GM19438 (cell line): Measurements from ENCODE around the gene CNTN5.

Source experiments
- ATAC-seq: cut with Tn5 transposase; IDR thresholded peaks from one replicate; pipeline ENCODE4 v1.9.1; 2021; ENCODE audit warnings: low read depth; ENCODE audit not compliant: unreplicated experiment

CNTN5 gene

DNA sequence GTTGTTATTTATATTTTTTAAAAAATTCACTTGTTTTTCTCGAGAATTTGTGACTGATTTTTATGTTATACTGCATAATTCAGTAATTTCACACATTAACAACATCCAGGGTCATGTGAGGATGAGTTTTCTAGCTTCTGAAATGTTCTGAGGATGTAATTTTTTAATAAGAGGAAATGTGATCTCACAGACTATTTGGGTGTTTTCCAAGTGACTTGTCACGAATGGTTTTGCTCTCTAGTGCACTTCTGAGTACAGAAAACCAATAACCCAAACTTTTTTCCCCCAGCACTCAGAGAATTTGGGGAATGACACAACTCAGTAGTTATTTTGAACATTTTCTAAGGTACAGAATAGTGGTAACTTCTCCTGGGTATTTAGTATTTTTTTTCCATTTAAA lies 845.2 kb downstream of the CNTN5 start:
- no peak for ATAC-seq

DNA sequence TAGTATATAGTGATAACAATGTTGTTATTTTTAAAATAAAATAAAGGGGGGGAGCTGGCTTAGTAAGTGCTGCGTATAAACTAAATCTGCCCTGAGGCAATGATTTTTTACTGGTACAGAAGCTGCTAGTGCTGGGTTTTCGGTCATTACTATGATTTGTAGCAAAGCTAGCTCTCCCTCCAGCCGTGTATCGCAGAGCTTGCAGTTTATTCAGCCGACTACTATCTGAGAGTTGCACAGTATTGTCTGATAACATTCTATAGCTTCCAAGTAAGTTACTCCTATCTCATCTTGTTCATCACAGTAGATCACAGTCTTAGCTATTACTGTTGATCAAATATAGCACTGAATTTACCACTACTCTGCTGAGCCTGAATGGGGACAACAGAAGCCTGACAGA lies 860.9 kb downstream of the CNTN5 start:
- no peak for ATAC-seq

DNA sequence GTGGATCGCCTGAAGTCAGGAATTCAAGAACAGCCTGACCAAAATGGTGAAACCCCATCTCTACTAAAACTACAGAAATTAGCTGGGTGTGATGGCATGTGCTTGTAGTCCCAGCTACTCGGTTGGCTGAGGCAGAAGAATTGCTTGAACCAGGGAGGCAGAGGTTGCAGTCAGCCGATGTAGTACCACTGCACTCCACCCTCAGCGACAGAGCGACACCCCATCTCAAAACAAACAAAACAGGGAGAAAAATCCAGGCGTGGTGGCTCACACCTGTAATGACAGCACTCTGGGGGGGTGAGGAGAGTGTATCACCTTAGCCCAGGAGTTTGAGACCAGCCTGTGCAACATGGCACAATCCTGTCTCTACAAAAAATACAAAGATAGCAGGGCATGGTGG lies 864.0 kb downstream of the CNTN5 start:
- ATAC-seq, result no peak

DNA sequence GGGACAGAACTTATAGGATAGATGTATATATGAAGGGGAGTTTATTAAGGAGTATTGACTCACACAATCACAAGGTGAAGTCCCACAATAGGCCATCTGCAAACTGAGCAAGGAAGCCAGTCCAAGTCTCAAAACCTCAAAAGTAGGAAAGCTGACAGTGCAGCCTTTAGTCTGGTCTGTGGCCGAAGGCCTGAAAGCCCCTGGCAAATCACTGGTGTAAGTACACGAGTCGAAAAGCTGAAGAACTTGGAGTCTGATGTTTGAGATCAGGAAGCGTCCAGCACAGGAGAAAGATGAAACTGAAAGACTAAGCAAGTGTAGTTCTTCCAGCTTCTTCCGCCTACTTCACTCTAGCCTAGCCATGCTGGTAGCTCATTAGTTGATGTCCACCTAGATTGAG lies 866.7 kb downstream of the CNTN5 start:
- no peak for ATAC-seq

DNA sequence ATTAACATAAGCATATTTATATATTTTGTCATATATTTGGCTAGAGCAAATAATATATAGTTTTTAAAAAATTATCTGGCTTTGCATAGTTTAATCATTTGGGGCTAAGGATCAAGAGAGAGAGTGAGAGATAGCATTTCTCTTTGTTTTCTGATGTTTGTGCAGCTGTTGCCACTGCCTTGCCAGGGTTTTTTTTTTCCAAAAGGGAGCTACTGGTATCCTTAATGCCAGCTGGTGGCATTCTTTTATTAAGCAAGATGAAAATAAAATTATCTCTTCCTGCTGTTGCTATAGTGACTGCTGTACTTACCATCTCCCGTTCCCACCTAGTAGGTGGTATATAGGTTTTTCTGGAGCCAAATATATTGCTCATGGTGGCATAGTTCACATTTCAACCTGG lies 873.1 kb downstream of the CNTN5 start:
- ATAC-seq, result no peak

DNA sequence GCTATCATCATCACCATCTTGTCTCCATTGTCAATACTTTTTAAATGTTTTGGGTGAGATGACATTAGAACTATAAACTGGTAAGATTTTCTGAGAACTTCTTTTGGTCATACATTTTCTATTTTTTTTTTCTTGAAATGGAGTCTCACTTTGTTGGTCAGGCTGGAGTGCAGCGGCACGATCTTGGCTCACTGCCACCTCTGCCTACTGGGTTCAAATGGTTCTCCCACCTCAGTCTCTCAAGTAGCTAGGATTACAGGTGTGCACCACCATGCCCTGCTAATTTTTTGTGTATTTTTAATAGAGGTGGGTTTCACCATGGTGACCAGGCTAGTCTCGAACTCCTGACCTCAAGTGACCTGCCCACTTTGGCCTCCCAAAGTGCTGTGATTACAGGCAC lies 880.4 kb downstream of the CNTN5 start:
- ATAC-seq, result no peak

DNA sequence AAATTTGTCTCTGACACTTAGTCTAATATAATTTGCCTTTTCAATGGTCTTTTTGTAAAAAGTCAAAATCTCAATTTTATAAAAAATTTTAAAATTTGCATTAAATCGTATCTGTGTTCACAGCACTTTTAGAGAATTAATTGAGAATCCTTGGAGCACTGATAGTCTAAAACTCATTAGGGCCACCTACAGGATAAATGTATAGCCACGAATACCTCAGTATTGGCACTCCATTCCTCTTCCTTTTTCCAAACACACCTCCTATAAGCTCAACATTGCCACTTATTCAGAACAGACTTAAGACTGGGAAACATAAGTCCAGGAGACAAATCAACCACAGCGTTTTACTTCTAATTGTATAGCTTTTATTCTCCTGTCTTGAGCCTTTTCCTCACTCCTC lies 890.4 kb downstream of the CNTN5 start:
- no peak for ATAC-seq

DNA sequence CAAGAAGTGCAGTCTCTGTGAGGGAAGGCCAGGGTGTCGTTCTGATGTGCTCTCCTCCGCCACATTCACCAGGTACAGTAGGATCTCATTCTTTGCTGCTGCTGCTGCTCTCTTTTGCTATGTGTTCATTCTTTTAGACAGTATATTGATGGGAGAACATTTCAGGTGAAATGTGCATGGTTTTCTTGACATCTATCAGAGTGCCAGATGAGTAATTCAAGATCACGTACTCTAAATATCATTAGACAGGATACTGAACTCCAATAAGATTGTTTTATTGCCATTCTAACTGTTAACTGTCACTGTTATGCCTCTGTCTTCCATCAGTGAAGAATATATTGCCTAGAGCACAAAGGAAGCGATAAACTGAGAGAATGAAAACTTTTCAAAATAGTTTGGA lies 895.3 kb downstream of the CNTN5 start:
- ATAC-seq, result no peak

DNA sequence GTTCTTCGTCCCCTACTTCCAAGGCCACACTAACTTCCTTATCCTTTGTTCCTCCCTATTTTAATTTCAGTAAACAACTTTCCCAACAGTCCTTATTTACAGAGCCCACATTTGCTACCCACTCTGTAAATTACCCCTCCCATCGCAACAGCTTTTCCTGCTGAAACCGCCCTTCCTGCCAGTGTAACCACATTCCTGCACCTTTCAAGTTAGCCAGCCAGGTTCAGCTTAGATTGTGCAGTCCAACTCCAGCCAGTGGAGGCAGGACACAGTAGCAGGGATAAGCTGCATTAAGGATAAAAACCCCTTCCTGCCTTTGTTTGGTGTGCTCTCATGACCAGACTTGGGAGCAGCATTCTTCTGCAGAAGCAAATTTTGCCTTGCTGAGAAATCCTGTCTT lies 898.0 kb downstream of the CNTN5 start:
- ATAC-seq, result no peak

DNA sequence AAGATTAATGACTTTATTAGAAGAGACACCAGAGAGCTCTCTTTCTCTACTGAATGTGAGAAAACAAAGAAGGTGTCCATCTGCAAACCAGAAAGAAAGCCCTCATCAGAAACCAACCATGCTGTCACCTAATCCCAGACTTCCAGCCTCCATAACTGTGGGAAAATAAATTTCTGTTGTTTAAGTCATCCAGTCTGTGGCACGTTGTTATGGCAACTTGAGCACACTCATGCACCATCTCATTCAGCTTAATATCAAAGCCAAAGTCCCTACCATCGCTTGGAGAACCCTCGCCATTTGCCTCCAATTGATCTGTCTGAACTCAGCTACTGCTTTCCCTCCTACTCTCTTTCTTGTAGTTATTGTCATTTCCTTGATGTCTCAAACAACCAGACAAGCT lies 900.2 kb downstream of the CNTN5 start:
- ATAC-seq, result no peak

DNA sequence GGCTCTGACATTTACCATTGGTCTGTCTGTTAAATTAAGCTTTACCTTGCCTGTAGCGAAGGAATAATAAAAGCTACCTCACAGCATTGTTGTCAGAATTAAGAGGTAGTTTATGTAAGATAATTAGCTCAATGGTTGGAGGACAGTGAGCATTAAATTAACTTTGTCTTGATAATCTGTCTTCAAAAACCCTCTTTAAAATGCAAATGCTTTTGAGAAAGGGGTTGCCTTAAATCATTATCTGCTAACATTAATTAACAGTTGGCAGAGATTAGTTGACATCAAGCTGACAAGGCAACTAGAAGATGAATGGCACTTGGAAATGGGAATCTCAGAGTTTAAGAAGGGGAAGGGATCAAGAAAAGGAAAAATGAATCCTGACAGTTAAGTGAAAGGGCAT lies 905.2 kb downstream of the CNTN5 start:
- no peak for ATAC-seq

DNA sequence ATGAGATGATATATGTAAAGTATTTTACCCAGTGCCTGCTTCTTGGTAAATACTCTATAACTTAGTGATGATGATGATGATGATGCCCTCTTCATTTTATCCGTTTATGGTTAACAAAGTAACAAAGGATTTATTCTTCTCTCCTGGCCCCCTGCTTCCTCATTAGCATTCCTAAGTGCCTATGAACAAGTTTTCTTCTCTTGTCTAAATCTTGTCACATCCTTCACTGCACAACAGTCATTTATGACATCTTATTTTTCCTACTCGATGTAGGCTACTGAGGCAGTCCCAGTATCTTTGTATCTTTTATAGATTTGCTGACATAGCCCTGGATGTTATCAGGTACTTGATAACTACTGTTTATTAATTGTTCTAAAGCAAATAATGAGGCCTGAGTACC lies 911.9 kb downstream of the CNTN5 start:
- ATAC-seq, result no peak

DNA sequence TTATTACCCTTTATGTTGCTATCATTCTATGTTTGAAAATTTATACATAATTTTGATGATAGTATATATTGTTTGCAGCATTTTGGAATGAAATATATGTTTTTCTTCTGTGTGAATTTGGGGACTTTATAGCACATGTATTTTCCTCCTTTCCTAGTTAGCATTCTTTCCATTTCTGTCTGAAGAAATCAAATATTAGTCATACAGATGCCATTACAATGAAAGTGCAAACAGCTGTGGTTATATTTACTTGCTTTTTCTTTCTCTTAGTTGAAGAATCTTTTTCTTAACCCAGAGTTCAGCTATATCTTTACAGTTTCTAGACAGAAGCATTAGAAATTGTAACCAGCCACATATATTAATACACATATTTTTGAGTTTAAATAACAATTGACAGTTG lies 913.3 kb downstream of the CNTN5 start:
- no peak for ATAC-seq

DNA sequence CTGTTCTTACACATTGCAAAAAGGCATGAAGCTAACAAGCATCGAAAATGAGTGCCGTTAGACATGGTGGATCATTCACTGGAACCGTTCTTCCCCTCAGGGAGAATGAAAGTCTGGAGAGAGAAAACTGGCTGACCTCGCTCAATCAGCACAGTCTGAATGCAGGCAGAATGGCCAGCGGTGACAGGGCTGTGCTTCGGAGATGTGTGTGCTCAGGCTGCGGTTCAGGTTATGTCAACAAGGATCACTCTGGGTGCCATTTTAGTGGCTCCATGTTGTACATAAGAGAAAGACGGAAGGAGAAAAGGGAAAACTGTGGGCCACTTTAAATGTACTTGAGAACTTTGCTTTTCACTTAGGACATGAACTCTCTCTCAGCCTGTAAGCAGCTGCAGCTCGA lies 916.6 kb downstream of the CNTN5 start:
- no peak for ATAC-seq

DNA sequence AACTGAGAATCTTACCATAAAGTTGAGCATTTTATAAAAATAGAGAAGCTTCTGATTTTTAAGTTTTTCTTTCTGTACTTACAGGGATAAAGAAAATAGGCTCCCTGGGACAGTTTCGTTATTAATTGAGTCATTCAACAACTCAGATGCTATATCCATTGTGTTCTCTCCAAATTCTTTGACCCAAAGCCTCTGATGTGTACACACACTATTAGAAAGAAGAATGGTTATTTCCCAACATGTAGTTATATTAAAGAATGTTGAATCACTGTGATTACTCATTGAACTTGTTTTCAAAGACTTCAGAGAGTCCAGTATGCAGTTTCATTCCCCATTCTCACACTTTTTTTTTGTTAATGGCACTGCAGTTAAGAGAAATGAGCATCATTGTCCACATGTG lies 932.1 kb downstream of the CNTN5 start:
- no peak for ATAC-seq

DNA sequence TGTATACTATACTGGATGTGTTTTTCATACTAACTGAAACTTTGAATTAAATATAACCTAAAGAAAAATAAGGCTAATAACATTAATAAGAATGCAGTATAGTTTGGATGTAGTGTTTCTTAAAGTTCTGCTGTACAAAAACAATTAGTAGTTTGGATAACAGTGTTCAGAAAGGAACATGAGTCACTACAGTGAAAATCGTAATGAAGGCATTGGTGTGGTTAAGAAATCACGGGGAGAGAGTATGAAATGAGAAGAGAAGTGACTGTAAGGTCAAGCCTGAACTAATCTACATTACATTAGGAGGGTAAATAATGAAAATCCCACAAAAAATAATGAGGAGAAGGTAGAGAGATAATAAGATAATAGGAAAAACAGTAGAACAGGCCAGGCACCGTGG lies 939.8 kb downstream of the CNTN5 start:
- no peak for ATAC-seq

DNA sequence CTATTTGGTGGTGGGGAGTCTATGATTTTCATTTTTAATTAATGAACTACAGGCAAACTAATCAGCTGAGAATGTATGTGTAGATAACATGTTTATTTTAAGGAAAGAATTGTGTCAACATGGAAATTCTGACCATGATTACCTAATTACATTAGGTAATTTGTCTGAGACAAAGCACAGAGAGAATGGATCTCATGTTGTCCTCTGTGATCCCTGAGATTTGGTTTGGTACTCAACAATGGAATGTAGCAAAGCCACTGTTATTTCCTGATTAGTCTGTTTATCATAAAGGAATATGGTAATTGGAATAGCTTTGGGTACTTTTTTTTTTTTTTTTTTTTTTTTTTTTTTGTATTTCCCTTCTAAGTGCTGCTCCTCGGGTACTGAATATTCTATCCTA lies 947.6 kb downstream of the CNTN5 start:
- ATAC-seq, result no peak

DNA sequence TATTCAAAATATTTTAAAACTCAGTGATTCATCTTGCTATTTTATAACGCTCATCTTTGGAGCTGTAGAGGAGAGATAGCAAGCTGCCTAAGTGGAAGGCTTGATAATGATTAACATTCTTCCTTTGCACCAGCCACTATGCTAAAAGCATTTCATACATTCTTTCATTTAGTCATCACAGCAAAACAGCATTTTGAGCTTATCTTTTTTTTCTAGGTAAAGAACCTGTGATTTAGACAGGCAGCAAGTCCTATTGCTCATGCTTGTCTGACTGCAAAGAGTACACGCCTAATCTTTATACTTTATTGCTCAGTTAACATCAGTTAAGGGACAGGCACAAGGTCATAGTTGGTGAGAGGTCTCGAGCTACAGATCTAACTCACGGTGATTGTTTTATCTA lies 953.2 kb downstream of the CNTN5 start:
- ATAC-seq, result no peak

DNA sequence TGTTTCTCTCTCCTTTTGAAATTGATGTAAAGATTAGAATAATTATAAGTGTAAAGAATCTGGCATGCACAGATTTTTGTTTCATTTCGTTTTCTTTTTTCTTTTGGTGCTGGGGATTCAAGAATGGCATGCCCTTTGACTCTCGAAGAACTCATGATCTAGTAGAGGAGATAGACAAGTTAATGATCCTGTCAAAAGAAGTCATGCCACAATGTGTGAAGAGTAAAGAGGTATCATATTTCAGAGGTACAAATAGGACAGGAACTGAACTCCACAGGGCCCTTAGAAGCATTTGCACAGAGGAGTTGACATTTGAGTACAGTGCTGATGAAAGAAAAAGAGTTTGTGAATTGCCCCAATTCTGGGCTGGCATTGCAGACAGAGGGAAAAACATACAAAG lies 958.3 kb downstream of the CNTN5 start:
- ATAC-seq, result no peak

DNA sequence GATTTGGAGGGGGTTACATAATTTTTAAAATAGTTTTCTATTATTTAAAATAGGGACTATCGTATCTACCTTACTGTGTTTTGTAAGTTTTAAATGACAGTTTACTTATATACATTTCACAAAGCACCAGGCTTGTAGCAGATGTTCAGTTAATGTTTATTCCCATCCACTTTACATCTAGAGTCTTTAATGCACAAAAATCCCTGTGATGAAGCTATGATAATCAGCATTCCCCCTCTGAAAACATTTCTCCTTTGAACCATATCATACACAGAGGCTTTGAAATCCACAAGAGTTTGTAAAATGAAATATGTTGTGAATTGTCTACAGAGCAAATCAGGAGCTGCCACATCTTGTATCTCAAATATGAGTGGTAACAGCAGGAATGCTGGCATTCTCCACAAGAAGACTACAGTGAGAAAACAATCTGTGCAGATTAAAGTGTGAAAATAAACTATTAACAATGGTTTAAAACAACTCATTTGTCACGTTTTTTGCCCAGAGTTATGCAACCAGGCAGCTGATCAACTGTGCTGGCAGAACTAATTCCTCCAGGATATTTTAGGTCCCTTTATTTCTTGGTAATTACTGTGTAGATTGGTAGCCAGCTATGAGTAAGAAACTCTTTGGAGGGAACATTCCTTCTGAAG lies 967.2 kb downstream of the CNTN5 start:
- no peak for ATAC-seq

DNA sequence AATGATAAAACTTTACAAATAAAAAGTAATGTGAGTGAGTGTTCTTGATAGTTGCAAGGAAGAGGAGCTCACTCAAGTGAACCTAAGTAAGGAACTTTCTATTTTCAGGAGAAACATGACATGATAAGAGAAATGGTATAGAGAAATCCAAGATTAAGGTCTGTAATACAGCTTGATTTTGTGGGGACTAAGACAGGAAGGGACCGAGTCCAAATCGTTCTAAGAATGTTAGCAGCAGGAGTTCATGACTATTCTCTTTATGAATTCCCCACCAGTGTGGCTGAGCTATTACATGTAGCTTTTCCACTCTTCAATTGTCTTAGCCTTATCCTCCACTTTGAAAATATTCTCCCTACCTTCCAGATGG lies 967.7 kb downstream of the CNTN5 start:
- ATAC-seq, result no peak

DNA sequence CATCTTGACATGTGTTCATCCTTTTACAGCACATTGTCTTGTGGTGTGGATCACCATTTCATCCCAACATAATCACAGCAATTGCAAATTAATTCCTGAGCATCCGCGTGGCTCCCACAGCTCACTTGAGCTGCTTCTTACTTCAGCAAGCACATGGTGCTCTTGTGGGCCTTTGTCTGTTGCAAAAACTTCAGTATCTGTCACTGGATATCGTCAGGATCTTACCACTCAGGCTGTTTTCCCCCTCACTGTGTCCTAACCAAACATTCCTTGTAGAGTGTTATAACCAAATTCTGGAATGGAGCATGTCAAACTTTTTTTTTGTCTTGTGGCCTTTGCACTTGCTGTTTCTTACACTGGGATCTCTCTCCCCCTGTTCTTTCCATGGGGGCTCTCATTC lies 983.2 kb downstream of the CNTN5 start:
- ATAC-seq, result no peak

DNA sequence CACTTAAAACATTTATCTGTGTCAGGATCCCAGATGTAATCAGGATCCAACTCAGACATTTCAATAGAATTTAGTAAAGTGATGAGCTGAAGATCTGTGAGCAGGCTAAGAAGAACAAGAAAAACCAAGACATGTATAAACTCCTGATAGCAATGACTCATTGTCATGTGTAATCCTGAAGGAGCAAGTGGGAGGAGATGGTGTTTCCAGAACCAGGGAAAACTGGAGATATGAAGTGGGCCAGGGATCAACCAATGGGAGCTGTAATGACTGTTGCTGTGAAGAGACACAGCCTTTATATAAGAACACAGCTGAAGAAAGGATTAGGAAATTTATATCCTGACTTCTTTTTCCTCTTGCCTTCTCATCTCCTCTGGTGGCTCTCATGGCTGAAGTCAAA lies 983.8 kb downstream of the CNTN5 start:
- ATAC-seq, result no peak
